Midbrain (tissue), 1 donor: Measurements from ENCODE around the gene WDR70.
"Not testable (repeated sequence)": the region's sequence is repeated elsewhere in the genome, so short reads cannot be mapped to it uniquely, and the experiment has no call there.

Experiments
- DNase-seq: peaks from one replicate; lab custom pipeline; 2025; lab: John Stamatoyannopoulos, UW

WDR70 gene

DNA sequence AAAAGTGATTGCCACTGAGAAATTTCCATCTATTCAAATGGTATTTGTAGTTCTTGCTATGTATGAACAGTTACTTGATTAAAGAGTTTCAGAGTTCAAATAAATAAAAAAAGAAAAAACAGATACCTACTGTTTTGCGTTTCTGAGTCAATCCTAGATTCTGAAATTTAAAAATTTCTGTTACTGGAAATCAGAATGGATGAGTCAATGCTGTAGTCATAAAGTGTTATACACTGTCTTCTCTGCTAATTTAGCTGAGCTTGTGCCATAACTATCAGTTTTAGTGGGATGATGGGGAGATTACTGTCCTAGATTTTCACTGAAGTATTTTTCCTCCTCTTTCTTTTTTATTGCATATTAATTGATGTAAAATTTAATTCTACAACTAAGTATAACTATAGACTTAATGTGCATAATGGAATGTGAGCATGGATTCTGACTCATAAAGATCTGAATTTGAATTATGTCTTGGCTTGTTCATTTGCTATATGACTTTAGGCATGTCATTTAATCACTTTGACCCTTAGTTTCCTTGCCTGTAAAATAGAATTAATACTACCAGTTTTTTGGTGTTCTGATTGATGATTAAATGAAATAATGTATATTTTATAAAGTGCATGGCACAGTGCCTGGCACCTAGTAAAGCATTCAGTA, 75.4 kb downstream of the WDR70 start:
- DNase-seq: not testable (repeated sequence)

DNA sequence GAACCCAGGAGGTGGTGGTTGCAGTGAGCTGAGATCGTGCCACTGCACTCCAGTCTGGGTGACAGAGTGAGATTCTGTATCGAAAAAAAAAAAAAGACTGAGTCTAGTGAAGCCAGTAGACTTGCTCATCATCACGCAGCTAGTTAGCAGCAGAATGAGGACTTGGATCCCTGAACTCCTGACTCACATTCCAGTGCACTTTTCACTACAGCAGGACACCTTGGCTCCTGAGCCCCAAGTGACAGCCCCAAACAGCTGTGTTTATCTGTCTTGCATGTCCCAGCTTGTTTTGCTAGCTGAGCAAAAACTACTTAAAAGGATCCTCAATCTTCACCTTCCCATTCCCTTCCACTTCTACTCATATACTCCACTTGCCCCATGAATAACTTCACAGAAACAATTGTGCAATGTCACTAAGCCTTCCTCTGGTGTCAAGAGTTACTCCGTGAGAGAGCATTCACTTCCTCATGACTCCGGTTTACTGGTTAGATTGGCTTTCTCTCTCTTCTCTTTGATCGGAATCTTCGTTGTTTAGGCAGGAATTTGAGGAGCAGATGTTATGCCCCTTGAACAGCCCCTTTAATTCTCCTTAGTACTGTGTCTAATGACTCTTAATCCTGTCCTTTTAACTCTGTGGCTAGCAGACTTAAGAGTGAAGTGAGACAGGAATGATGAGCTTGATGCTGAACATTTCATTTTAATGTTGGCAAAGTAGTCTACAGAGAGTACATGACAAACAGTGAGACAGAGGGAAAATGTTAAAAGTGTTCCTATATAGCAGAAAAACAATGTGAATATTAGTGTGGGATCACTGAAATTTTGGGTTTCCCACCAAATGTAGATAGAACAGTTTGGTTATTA, 84.3 kb downstream of the WDR70 start:
- DNase-seq: not testable (repeated sequence)

DNA sequence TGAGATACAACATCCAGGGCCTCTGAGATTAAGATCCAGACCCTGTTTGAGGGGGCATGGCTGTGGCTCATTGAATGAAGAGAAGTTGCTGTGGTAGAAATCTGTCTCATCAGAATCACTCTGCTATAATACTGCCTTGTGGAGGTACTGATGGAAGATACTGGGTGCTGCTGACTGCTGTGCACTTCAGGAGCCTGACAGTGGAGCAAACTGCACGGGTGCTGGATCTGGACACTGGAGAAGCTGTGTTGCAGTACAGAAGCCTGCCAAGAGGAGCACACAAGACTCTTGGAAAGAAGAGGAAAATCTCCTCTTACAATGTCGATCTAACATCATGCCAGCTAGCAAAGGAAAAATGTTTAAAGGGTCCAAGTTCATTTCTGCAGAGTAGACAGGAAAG, 85.5 kb downstream of the WDR70 start:
- DNase-seq: not testable (repeated sequence)

DNA sequence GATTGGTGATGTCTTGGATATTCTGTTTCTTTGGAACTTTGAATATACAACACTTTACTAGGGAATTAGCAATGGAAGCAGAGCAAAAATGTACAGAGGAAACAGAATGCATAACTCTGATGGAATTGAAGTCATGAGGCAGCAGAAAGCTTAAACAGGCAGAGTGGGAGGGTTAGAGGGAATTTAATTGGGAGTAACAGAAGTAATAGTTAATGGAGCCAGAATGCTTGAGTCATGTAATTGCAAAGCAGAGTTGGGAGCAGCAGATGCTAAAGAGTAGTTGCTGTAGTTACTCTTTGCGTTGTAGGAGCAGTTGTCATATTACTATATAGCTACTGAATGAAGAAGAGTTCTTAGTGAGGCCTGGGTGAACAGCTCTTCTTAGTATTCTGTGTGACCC, 90.3 kb downstream of the WDR70 start:
- DNase-seq: not testable (repeated sequence)

DNA sequence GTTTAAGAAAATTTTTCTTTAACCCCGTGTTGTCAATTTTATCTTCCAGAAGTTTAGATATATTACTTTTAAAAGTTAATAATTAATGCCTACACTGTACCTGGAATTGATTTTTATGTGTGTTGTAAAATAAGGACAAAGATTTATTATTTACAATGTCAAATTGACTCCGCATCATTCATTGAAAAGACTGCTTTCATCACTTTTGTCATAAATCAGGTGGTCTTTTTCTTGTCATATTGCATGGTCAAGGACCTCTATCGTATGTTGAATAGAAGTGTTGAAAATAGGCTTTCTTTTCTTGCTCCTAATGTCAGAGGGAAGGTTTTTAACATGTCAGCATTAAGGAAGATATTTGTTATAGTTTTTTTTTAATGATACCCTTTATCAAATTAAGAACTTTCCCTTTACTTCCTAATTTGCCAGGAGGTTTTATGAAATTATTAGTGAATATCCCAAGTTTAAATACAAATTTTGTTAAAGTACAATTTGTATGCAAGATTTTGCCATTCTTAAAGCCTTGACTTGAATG, 92.6 kb downstream of the WDR70 start:
- DNase-seq: no peak

DNA sequence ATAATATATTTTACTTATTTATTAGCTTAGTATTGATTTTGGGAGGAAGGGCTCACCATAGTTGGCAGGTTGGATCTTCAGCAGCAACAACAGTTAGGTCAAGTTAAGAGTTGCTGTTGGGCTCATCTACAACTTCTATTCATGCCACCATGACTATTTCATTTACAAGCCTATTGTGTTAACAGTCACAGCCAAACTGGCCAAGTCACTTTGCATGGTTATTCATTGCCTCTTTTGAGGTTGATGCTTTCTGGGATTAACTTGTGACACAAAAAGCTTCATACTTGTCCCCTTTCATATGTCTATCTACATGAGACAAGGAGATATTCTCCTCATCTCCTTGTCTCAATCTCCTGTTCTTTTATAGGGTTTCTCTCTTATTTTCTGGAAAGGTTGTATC, 98.3 kb downstream of the WDR70 start:
- DNase-seq: no peak

- DNase-seq: no peak
These were observed 99.2 kb downstream of the WDR70 start for GRCh38 chr5:37478121-37478894.

DNA sequence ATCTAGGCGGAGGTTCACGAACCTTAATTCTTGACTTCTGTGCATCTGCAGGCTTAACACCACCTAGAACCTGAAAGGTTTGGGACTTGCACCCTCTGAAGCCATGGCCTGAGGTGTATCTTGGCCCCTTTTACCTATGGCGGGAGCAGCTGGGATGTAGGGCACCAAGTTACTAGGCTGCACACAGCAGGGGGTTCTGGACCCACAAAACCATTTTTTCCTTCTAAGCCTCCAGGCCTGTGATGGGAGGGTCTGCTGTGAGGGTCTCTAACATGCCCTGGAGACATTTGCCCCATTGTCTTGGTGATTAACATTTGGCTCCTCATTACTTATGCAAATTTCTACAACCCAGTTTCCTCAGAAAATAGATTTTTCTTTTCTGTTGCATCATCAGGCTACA, 102.3 kb downstream of the WDR70 start:
- not testable (repeated sequence) for DNase-seq

DNA sequence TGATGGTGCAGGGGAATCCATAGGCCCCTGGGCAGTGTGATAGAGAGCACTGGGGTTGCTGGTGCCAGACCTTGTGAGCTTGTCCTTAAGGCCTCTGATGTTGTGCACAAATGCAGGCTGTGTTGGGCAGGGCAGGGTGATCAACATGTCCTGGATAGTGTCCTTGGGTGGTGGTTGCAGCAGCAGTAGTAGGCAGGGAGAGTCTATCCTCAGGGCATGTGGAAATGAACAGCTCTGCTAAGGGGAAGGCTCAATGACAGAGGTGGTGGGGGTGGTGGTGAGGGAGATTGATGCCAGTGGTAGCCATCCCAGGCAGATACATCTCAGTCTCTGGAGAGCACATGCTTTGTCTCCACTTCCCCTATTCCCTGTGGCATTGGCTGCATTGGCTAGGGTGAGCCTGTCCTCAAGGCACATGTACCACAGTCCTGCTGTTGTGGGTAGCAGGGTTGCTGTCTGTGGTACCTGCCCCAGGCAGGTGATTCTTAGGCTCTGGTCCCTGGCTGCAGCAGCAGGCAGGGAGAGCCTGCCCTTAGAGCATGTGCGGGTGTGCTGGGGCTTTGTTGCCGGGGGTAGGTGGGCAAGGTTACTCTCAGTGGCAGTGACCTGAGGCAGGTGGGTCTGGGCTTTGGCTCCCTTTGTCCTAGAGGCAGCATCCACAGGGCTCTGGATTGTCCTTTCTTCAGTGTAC, 111.1 kb downstream of the WDR70 start:
- no peak for DNase-seq

DNA sequence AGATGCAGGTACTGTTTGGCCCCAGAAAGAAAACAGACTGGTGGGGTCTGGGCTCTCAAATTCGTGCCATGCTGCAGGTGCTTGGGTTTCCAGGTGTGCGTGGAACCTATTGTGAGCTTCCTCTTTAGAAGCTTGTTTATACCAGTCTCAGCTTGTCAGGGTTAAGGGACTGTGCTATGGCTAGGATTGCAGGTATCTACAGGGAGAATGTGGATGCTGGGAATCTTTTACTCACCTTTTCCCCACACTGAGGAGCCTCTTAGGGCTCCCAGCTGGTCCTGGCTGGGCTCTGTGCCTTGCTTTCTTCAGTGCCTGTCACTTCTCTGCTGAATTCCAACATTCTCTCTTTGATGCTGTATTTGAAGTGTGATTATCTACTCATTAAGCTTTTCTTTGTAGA, 111.8 kb downstream of the WDR70 start:
- no peak for DNase-seq

DNA sequence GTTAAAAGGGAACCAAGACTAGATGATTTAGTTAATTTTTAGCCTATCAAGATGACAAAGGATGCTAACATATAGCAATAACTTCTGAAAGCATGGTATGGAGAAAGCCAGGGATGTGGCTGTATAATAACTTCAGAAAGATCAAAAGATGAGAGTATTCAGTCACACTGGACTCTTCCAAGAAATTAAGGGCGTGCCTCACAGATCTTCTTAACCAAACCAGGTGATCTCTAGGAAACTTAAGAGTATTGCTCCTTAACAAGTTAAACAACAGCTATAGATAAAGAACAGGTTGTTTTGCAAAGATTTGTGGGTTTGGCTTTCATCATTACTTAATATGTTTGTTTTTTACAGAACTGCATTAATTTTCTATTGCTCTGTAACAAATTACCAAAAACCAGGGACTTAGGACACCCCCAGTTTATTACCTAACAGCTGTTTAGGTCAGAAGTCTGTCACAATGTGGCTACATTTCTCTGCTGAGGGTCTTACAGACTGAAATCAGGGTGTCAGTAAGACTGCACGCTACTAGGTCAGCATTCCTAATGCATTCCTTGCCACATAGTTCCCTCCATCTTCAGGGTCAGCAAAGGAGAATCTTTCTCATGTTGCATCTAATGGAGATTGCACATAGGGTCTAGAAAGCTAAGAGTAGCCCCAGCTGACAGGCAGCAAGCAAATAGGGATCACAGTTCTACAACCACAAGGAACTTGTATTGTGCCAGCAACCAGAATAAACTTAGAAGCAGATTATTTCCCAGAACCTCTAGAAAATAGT, 113.8 kb downstream of the WDR70 start:
- DNase-seq: no peak

DNA sequence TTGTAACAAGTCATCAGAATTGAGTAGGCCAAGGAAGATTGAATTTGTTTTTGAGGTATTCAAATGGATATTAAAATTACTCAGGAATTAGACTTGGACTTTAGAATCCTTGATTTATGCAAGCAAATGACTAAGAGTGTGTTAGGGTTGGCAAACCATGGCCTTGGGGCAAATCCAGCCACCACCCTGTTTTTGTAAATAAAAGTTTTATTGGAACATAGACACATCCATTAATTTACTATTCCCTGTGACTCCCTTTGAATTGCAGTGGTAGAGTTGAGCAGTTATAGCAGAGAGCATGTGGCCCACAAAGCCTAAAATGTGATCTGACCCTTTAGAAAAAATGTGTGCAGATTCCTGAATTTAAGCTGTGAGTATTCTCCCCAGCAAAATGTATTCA, 115.6 kb downstream of the WDR70 start:
- no peak for DNase-seq

DNA sequence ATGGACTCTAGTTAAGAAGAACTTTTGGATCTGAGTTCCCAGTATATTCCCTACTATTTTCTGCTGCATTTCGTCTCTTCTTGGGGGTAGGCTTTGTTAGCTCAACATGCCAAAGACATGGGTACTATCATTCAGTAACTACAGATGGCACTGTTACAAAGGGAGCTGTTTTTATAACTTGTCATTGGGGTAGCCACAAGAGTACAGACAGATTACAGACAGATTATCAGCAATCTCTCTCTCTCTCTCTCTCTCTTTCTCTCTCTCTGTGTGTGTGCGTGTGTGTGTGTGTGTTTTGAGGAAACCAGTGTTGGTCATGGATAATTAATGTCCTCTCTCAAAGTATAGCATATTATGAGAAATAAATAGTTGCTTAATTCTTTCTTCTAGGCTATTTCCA, 116.1 kb downstream of the WDR70 start:
- DNase-seq: peak; percentile 35

GRCh38 chr5:37495668-37496347, 116.7 kb downstream of the WDR70 start:
- DNase-seq: no peak

DNA sequence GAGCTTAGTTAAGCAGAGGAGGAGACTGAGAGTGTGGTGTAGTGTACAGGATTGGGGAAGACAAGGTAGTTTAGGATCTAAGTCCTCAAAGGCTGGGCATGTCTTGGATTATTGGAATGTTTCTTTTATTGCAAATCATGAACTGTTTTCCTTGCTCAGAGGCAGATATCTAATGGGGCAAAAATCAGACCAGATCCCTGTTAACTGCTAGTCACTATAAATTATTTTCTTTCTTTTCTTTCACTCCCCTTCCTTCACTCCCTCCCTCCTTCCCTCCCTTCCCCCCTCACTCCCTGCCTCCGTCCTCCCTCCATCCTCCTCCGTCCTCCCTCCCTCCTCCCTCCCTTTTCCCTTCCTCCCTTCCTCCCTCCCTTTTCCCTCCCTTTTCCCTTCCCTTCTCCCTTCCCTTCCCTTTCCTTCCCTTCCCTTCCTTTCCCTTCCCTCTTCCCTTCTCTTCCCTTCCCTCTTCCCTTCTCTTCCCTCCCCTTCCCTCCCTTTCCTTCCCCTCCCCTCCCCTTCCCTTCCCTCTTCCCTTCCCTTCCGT, 117.9 kb downstream of the WDR70 start:
- no peak for DNase-seq

- DNase-seq: no peak
These were observed 122.0 kb downstream of the WDR70 start for GRCh38 chr5:37501152-37501551.

- DNase-seq: no peak
These were observed 127.1 kb downstream of the WDR70 start for GRCh38 chr5:37506241-37506640.

- no peak for DNase-seq
These were observed 127.6 kb downstream of the WDR70 start for GRCh38 chr5:37506722-37507121.

DNA sequence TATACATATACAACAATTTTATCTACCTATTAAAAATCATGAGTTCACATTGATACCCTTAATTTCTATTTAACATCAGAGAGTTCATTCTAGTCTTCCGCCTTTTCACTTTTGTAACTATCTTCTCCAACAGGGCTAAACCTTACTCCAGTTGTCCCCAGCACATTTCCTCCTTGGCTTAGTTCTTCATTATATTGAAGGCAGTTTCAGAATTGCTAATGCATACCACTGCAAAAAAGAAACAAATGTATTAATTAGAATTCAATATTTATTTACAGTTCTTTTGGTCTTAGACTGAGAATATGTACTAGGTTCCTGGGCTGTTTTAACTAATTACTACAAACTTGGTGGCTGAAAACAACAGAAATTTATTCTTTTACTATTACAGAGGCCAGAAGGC, 132.5 kb downstream of the WDR70 start:
- DNase-seq: no peak

- no peak for DNase-seq
These were observed 135.8 kb downstream of the WDR70 start for GRCh38 chr5:37514946-37515345.
